Right lobe of liver (tissue), 4 donors: ENCODE measurements around the gene GIMAP4.

Experiments used
- CTCF ChIP-seq, 4 donors: fragments of 200-600 bp in 3 of 4; fragments of 450-650 bp in 1 of 4; IDR thresholded peaks; one replicate each; pipeline versions ENCODE4 v1.5.1 to v1.8.0; 2016 to 2022; ENCODE audit warnings: antibody characterized with exemption in 4 of 4, mild to moderate bottlenecking in 2 of 4
- POLR2A ChIP-seq: fragments of 450-650 bp; IDR thresholded peaks from one replicate; pipeline ENCODE4 v1.6.1; 2017; ENCODE audit warnings: antibody characterized with exemption, mild to moderate bottlenecking
- donor health status: DM: no; HTN: no; CAD: no.
- donor health status: DM: no; HTN: no; CAD: no.
- donor health status: DM: no; HTN: yes; CAD: no.

- TF ChIP-seq CTCF (IDR thresholded peaks at IDR 0.05) (no peak), POLR2A (no peak)
Observed at GRCh38 chr7:150569245-150569955, 2.2 kb downstream of the GIMAP4 start.
